DND-41 (cell line): ENCODE results near the gene TEX2.

Experiments
- ATAC-seq: fragments of 200-7000 bp; cut with Tn5 transposase; 3 replicates; pipeline ENCODE4 v1.9.1; 2021; ENCODE audit warnings: low read depth; ENCODE audit not compliant: insufficient read depth
- DNase-seq: peaks from one replicate; pipeline ENCODE4 v3.0.0-alpha.2; 2020
- H2AFZ ChIP-seq: 2 replicates; pipeline ENCODE4 v1.6.0; 2012; ENCODE audit warnings: low read depth, low read length
- H3K27ac ChIP-seq: 2 replicates; pipeline ENCODE4 v1.5.1; 2012; ENCODE audit warnings: low read length, inconsistent platforms
- H3K27me3 ChIP-seq: fragments of 200-600 bp; sonication (generic); 2 replicates; pipeline ENCODE4 v1.6.0; 2012; ENCODE audit warnings: low read length, mild to moderate bottlenecking, inconsistent platforms; ENCODE audit not compliant: insufficient read depth, poor library complexity
- H3K36me3 ChIP-seq: 2 replicates; pipeline ENCODE4 v1.5.1; 2012; ENCODE audit warnings: low read length, inconsistent platforms; ENCODE audit not compliant: insufficient read depth
- H3K4me1 ChIP-seq: 2 replicates; pipeline ENCODE4 v1.5.1; 2012; ENCODE audit warnings: mild to moderate bottlenecking, low read length; ENCODE audit not compliant: insufficient read depth
- H3K4me2 ChIP-seq: 2 replicates; pipeline ENCODE4 v1.6.0; 2012; ENCODE audit warnings: mild to moderate bottlenecking, moderate library complexity, low read length, inconsistent platforms; ENCODE audit not compliant: insufficient read depth
- H3K4me3 ChIP-seq, 2 experiments: fragments of 200-600 bp in 1 of 2; shearing (Covaris generic) in 1 of 2; 2 replicates each; pipeline ENCODE4 v1.5.1; 2012 to 2016; ENCODE audit warnings: inconsistent platforms in 2 of 2, low read length in 2 of 2, mild to moderate bottlenecking in 2 of 2, low read depth in 1 of 2, moderate library complexity in 1 of 2
- H3K79me2 ChIP-seq: 2 replicates; pipeline ENCODE4 v1.6.0; 2012; ENCODE audit warnings: low read length, inconsistent platforms; ENCODE audit not compliant: insufficient read depth
- H3K9ac ChIP-seq: 2 replicates; pipeline ENCODE4 v1.6.0; 2012; ENCODE audit warnings: low read depth, mild to moderate bottlenecking, inconsistent platforms, low read length, moderate library complexity
- H3K9me3 ChIP-seq: 2 replicates; pipeline ENCODE4 v1.5.1; 2012; ENCODE audit warnings: low read length, moderate library complexity, mild to moderate bottlenecking, inconsistent platforms; ENCODE audit not compliant: insufficient read depth, severe bottlenecking
- H4K20me1 ChIP-seq: 2 replicates; pipeline ENCODE4 v1.6.0; 2012; ENCODE audit warnings: low read length; ENCODE audit not compliant: insufficient read depth
- EZH2 ChIP-seq: IDR thresholded peaks from 3 replicates; pipeline ENCODE4 v1.6.1; 2012; ENCODE audit warnings: borderline replicate concordance, low read depth, mild to moderate bottlenecking, moderate library complexity, low read length, inconsistent platforms; ENCODE audit not compliant: severe bottlenecking
- TF ChIP-seq, protein P1 (sequence below): IDR thresholded peaks from 2 replicates; pipeline ENCODE4 v1.5.1; 2012; ENCODE audit warnings: borderline replicate concordance, low read length, moderate library complexity, mild to moderate bottlenecking; ENCODE audit not compliant: poor library complexity, severe bottlenecking; ENCODE audit errors: extremely low read depth

The TEX2 gene

GRCh38 chr17:64261417-64262145, 1.5 kb downstream of the TEX2 start:
- Histone ChIP-seq H2AFZ (peak overlapping the region; percentile 75), H3K79me2 (peaks cover 39% of the 10 kb centered on the region)

GRCh38 chr17:64260886-64261285, 2.2 kb downstream of the TEX2 start:
- H3K4me2 ChIP-seq = no peak overlapping the region
- no peak for DNase-seq
- H3K79me2 ChIP-seq = peaks cover 46% of the 10 kb centered on the region
- H3K27me3 ChIP-seq = no peaks in the 10 kb centered on the region
- TF ChIP-seq, protein P1, sequence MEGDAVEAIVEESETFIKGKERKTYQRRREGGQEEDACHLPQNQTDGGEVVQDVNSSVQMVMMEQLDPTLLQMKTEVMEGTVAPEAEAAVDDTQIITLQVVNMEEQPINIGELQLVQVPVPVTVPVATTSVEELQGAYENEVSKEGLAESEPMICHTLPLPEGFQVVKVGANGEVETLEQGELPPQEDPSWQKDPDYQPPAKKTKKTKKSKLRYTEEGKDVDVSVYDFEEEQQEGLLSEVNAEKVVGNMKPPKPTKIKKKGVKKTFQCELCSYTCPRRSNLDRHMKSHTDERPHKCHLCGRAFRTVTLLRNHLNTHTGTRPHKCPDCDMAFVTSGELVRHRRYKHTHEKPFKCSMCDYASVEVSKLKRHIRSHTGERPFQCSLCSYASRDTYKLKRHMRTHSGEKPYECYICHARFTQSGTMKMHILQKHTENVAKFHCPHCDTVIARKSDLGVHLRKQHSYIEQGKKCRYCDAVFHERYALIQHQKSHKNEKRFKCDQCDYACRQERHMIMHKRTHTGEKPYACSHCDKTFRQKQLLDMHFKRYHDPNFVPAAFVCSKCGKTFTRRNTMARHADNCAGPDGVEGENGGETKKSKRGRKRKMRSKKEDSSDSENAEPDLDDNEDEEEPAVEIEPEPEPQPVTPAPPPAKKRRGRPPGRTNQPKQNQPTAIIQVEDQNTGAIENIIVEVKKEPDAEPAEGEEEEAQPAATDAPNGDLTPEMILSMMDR = no peak
- TF ChIP-seq EZH2 = no peak
- no peak overlapping the region for H3K9ac ChIP-seq
- H3K4me3 ChIP-seq = no peak overlapping the region
- peaks cover 31% of the 10 kb centered on the region for H3K4me1 ChIP-seq
- peaks cover 16% of the 10 kb centered on the region for H4K20me1 ChIP-seq
- H3K36me3 ChIP-seq = no peaks in the 10 kb centered on the region; the same call in 1 of the 2 replicates
- H3K27ac ChIP-seq = no peak overlapping the region
- no peak for ATAC-seq
- no peaks in the 10 kb centered on the region for H3K9me3 ChIP-seq
- H2AFZ ChIP-seq = no peak overlapping the region

More at GRCh38 chr17:64261417-64262145, 1.5 kb downstream of the TEX2 start:
- peaks cover 9% of the 10 kb centered on the region; the same call in 1 of the 2 replicates for H4K20me1 ChIP-seq
- no peak for ATAC-seq
- peaks cover 31% of the 10 kb centered on the region for H3K4me1 ChIP-seq
- H3K4me3 ChIP-seq = peak overlapping the region; percentile 67 to 89; a peak in 3 of 4 replicates
- H3K36me3 ChIP-seq = no peaks in the 10 kb centered on the region; the same call in 1 of the 2 replicates
- peak overlapping the region; percentile 83 for H3K4me2 ChIP-seq
- H3K9ac ChIP-seq = peak overlapping the region; percentile 76
- TF ChIP-seq, protein P1 = no peak
- TF ChIP-seq EZH2 = no peak
- H3K9me3 ChIP-seq = no peaks in the 10 kb centered on the region
- no peak for DNase-seq
- H3K27ac ChIP-seq = no peak overlapping the region
- no peaks in the 10 kb centered on the region for H3K27me3 ChIP-seq

DNA sequence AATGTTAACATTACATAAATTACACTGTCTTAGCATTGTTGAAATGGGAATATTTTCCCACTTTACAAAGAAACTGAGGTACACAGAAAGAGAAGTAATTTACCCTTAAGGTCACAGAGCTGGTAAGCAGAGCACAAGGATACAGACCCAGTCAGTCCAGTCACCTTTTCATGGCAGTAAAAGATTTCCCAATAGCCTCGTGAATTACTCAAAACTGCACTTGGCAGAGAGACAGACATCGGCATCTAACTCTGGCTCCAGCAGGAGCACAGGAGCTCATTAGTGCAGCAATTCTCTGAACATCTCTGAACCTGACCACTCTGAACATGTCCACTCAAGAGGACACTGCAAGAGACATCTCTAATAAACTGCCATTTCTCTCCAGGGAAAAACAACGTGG, 3.1 kb downstream of the TEX2 start:
- H3K4me2 ChIP-seq = no peak overlapping the region
- no peaks in the 10 kb centered on the region for H3K9me3 ChIP-seq
- H3K9ac ChIP-seq = no peak overlapping the region
- H3K4me1 ChIP-seq = peaks cover 31% of the 10 kb centered on the region
- DNase-seq (no peak), ATAC-seq (no peak)
- H3K79me2 ChIP-seq = peaks cover 50% of the 10 kb centered on the region
- no peak overlapping the region for H2AFZ ChIP-seq
- H3K4me3 ChIP-seq = no peak overlapping the region
- no peaks in the 10 kb centered on the region; the same call in 1 of the 2 replicates for H3K36me3 ChIP-seq
- no peak overlapping the region for H3K27ac ChIP-seq
- TF ChIP-seq, protein P1 = no peak
- no peak for TF ChIP-seq EZH2
- H4K20me1 ChIP-seq = peaks cover 20% of the 10 kb centered on the region
- no peaks in the 10 kb centered on the region for H3K27me3 ChIP-seq
